Measurements from ENCODE around the gene SV2B.

The SV2B gene

GRCh38 chr15:91302588-91303439 is 202.8 kb downstream of the SV2B start:
- DNase-seq (ENCODE audit: low read depth in 1 of 2, low spot score in 1 of 2) = peak in 1 of 2 experiments; percentile 56
- no peak overlapping the region for H3K27ac ChIP-seq (replicated peaks)
- H3K4me3 ChIP-seq (replicated peaks; ENCODE audit: insufficient read depth, low read length) = no peak overlapping the region
- TF ChIP-seq REST (IDR thresholded peaks at IDR 0.05; ENCODE audit: insufficient replicate concordance, low read depth) = no peak
- no peak for TF ChIP-seq GABPA (IDR thresholded peaks at IDR 0.05; ENCODE audit: low read depth)
- TF ChIP-seq SPI1 (IDR thresholded peaks at IDR 0.05; ENCODE audit: borderline replicate concordance, low read depth) = no peak
- TF ChIP-seq CTCF (IDR thresholded peaks at IDR 0.05; ENCODE audit: insufficient read depth, low read length) = peak; percentile 48
- TF ChIP-seq POLR2AphosphoS5 (IDR thresholded peaks at IDR 0.05; ENCODE audit: low read depth) = no peak
- peaks cover 4% of the 10 kb centered on the region for H3K27me3 ChIP-seq (ENCODE audit: insufficient read depth, poor library complexity, severe bottlenecking)

GRCh38 chr15:91304210-91304609 is 204.2 kb downstream of the SV2B start:
- TF ChIP-seq POLR2AphosphoS5 (IDR thresholded peaks at IDR 0.05; ENCODE audit: low read depth) (no peak), CTCF (IDR thresholded peaks at IDR 0.05; ENCODE audit: insufficient read depth, low read length) (no peak), REST (IDR thresholded peaks at IDR 0.05; ENCODE audit: insufficient replicate concordance, low read depth) (no peak), SPI1 (IDR thresholded peaks at IDR 0.05; ENCODE audit: borderline replicate concordance, low read depth) (no peak), GABPA (IDR thresholded peaks at IDR 0.05; ENCODE audit: low read depth) (no peak)
- no peak overlapping the region for H3K4me3 ChIP-seq (replicated peaks; ENCODE audit: insufficient read depth, low read length)
- H3K27ac ChIP-seq (replicated peaks) = no peak overlapping the region
- DNase-seq (ENCODE audit: low read depth in 1 of 2, low spot score in 1 of 2) = no peak
- H3K27me3 ChIP-seq (ENCODE audit: insufficient read depth, poor library complexity, severe bottlenecking) = peaks cover 4% of the 10 kb centered on the region

GRCh38 chr15:91304786-91305185 is 204.7 kb downstream of the SV2B start:
- DNase-seq (ENCODE audit: low read depth in 1 of 2, low spot score in 1 of 2) = no peak
- Histone ChIP-seq H3K27me3 (ENCODE audit: insufficient read depth, poor library complexity, severe bottlenecking) (peaks cover 4% of the 10 kb centered on the region), H3K27ac (replicated peaks) (no peak overlapping the region), H3K4me3 (replicated peaks; ENCODE audit: insufficient read depth, low read length) (no peak overlapping the region)
- no peak for TF ChIP-seq CTCF (IDR thresholded peaks at IDR 0.05; ENCODE audit: insufficient read depth, low read length)
- no peak for TF ChIP-seq SPI1 (IDR thresholded peaks at IDR 0.05; ENCODE audit: borderline replicate concordance, low read depth)
- no peak for TF ChIP-seq REST (IDR thresholded peaks at IDR 0.05; ENCODE audit: insufficient replicate concordance, low read depth)
- TF ChIP-seq POLR2AphosphoS5 (IDR thresholded peaks at IDR 0.05; ENCODE audit: low read depth) = no peak
- TF ChIP-seq GABPA (IDR thresholded peaks at IDR 0.05; ENCODE audit: low read depth) = no peak

Data from HL-60 (cell line).